Activated naive CD8-positive, alpha-beta T cell treated with anti-CD3 and anti-CD28 coated beads, Interleukin-2, amount 10 ng/mL, durations not matched to agents 7 days and 5 days (primary cell): ENCODE results near the gene JARID2. TPM values are rescaled to one million over a fixed set of nuclear protein-coding genes. Genes with fewer than 3 reads are reported as not detected.
A peak's percentile ranks its signal among the peaks of the same experiment; 100 is the strongest.

Source experiments
- ATAC-seq: fragments of 150-1000 bp; cut with Tn5 transposase; one replicate; pipeline ENCODE4 v1.10.0; 2021; ENCODE audit warnings: low read depth, moderate library complexity
- POLR2A ChIA-PET: fragments of 350-600 bp; sonication (Branson Sonifier 250); formaldehyde crosslinking; loops from one replicate; lab custom pipeline; 2021; ENCODE audit warnings: antibody characterized with exemption; lab: Charles Lee
- DNase-seq: peaks from one replicate; pipeline ENCODE4 v3.0.0; 2021
- H3K27ac Mint-ChIP-seq: one replicate; pipeline ENCODE4 v1.8.0; 2022; ENCODE audit warnings: mild to moderate bottlenecking, mixed read lengths
- H3K27me3 Mint-ChIP-seq: one replicate; pipeline ENCODE4 v1.8.0; 2022; ENCODE audit warnings: mild to moderate bottlenecking, moderate library complexity, mixed read lengths
- H3K36me3 Mint-ChIP-seq: one replicate; pipeline ENCODE4 v1.8.0; 2021; ENCODE audit warnings: mild to moderate bottlenecking, mixed read lengths
- H3K4me1 Mint-ChIP-seq: one replicate; pipeline ENCODE4 v1.8.0; 2021; ENCODE audit warnings: mixed read lengths
- H3K4me3 Mint-ChIP-seq: one replicate; pipeline ENCODE4 v1.8.0; 2022; ENCODE audit warnings: mild to moderate bottlenecking, moderate library complexity, mixed read lengths
- H3K9me3 Mint-ChIP-seq: one replicate; pipeline ENCODE4 v1.8.0; 2021; ENCODE audit warnings: mixed read lengths
- total RNA-seq, 2 experiments: library from RNA; stranded (reverse); gene quantifications; one replicate each; pipeline ENCODE4 v1.2.3, GENCODE V29; 2021

JARID2 gene
- total RNA-seq, 2 experiments from 2014 or later = 30.0 to 31.5 TPM

GRCh38 chr6:15303920-15304291, 58.0 kb downstream of the JARID2 start:
- ATAC-seq (no peak), DNase-seq (no peak)
- no peak overlapping the region for H3K4me3 Mint-ChIP-seq
- H3K4me1 Mint-ChIP-seq = peaks cover 71% of the 10 kb centered on the region
- H3K36me3 Mint-ChIP-seq = peaks cover 4% of the 10 kb centered on the region
- peak overlapping the region; percentile 7 for H3K27ac Mint-ChIP-seq
- POLR2A ChIA-PET = interaction anchor here (1.5 kb wide), 1 partner anchor 131 kb away, joined by 4 read pairs; no protein-coding TSS in a partner anchor
- H3K9me3 Mint-ChIP-seq = no peaks in the 10 kb centered on the region
- no peaks in the 10 kb centered on the region for H3K27me3 Mint-ChIP-seq

DNA sequence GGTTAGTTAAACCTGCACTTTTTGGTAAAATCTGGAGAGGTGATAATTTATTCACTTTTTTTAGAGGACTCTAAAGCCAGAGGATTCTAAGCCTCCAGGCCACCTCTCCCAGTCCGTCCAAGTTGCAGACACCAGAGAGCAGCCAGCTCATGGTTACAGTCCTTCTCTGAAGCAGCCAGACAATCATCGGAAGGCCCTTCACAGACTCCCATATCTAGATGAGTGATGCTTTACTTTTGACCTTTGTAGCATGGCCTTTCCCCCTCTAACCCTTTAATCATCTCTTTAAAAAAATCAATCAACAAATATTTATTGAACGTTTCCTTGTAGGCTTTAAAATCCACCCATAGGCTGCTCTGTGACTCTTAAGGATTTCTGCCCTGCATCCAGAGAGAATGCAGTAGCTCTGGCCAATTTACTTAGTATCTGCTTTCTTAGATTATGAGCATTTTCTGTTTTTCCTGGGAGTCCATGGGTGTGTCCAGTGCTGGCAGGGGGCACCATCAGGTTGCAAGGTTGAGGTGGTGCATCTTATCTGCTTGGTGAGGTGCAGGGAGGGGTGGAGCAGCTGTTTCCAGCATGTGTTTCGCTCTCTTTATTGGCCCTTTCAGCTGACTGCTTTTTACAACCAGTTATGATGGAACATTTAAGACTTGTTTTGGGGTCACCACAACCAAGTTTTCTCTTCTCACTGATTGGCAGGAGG, 58.6 kb downstream of the JARID2 start:
- Mint-ChIP-seq H3K4me1 (peaks cover 71% of the 10 kb centered on the region), H3K27me3 (no peaks in the 10 kb centered on the region), H3K36me3 (peaks cover 6% of the 10 kb centered on the region), H3K4me3 (peak overlapping the region; percentile 75), H3K27ac (peak overlapping the region; percentile 96), H3K9me3 (no peaks in the 10 kb centered on the region)
- DNase-seq (no peak), ATAC-seq (no peak)
- POLR2A ChIA-PET = interaction anchor here (0.7 to 1.5 kb wide), 5 partner anchors 40 to 135 kb away, joined by 3 to 5 read pairs (median 4); partner anchors contain the start of gene JARID2

DNA sequence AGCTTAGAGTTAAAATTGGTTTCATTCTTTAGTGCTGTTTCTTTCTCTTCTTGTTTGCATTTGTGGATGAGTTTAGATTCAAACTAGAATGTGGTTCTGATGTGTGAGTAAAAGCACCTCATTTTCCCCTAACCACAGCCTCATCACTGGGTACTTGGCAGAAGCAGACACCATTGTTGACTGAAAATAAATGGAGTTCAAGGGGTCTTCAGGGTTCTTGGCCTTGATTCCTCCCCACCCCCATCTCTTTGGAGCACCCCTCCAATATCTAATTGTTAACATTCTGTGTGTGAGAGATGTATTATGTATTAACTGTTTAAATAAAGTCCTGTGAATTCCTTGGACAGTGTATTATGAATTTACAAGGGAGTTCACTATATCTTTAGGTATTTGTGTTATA, 59.6 kb downstream of the JARID2 start:
- no peak for DNase-seq
- POLR2A ChIA-PET = interaction anchor here (0.7 to 1.5 kb wide), 6 partner anchors 25 to 134 kb away, joined by 3 to 5 read pairs (median 4); partner anchors contain the start of gene JARID2
- H3K36me3 Mint-ChIP-seq = peaks cover 8% of the 10 kb centered on the region
- H3K4me1 Mint-ChIP-seq = peaks cover 69% of the 10 kb centered on the region
- peak; percentile 53 for ATAC-seq
- H3K4me3 Mint-ChIP-seq = peak overlapping the region; percentile 75
- no peaks in the 10 kb centered on the region for H3K27me3 Mint-ChIP-seq
- no peaks in the 10 kb centered on the region for H3K9me3 Mint-ChIP-seq
- peak overlapping the region; percentile 96 for H3K27ac Mint-ChIP-seq

GRCh38 chr6:15305909-15306308, 60.0 kb downstream of the JARID2 start:
- H3K4me1 Mint-ChIP-seq = peaks cover 69% of the 10 kb centered on the region
- no peak for DNase-seq
- H3K9me3 Mint-ChIP-seq = no peaks in the 10 kb centered on the region
- ATAC-seq = no peak
- POLR2A ChIA-PET = interaction anchor here (0.9 to 1.5 kb wide), 3 partner anchors 25 to 133 kb away, joined by 3 to 5 read pairs (median 3); no protein-coding TSS in a partner anchor
- peak overlapping the region; percentile 96 for H3K27ac Mint-ChIP-seq
- H3K4me3 Mint-ChIP-seq = peak overlapping the region; percentile 75
- peaks cover 10% of the 10 kb centered on the region for H3K36me3 Mint-ChIP-seq
- no peaks in the 10 kb centered on the region for H3K27me3 Mint-ChIP-seq

DNA sequence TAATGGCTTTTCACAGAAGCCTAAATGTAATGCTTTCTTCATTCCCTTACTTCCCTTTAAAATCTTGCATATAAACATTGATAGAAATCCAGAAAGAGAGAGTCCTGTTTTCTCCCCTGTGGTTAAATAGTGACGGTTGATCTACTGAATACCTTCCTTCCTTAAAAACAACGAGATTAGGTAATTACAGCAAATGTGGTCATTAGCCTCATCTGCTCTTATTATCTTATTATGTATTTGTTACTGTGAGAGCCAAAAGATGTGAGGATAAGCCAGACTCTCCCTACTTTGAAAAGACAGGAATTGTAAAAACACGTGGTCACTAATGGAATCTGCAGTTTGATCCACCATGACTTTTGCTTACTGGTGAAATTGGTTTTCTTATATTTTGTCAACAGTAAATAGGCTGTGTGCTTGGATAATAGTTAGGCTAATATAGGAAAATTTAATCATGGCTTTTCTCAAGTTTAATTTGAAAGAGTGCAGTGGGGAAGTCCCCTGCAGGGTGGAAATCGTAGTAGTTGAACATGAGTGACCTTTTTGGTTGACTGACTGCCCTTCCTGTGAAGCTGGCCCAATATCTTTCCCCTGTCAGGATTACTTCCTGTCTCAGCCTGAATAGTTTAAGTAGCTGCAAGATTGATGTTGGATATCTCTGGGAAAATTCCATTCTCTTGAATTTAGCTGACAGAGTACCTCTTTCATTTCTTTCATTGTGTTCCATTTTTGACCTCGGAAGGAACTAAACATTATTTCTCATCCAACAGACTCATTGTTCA, 62.8 kb downstream of the JARID2 start:
- Mint-ChIP-seq H3K36me3 (peaks cover 12% of the 10 kb centered on the region), H3K4me1 (peaks cover 69% of the 10 kb centered on the region), H3K27me3 (no peaks in the 10 kb centered on the region), H3K27ac (peak overlapping the region; percentile 72), H3K9me3 (no peaks in the 10 kb centered on the region), H3K4me3 (peak overlapping the region; percentile 57)
- DNase-seq (no peak), ATAC-seq (no peak)
- POLR2A ChIA-PET = interaction anchor here (0.6 to 0.9 kb wide), 2 partner anchors 102 to 130 kb away, joined by 3 read pairs; no protein-coding TSS in a partner anchor

GRCh38 chr6:15309611-15310283, 63.9 kb downstream of the JARID2 start:
- H3K4me1 Mint-ChIP-seq = peaks cover 68% of the 10 kb centered on the region
- H3K36me3 Mint-ChIP-seq = peaks cover 9% of the 10 kb centered on the region
- no peak overlapping the region for H3K4me3 Mint-ChIP-seq
- H3K9me3 Mint-ChIP-seq = no peaks in the 10 kb centered on the region
- DNase-seq (no peak), ATAC-seq (no peak)
- H3K27me3 Mint-ChIP-seq = no peaks in the 10 kb centered on the region
- no peak overlapping the region for H3K27ac Mint-ChIP-seq
- POLR2A ChIA-PET = no interaction called here

- H3K36me3 Mint-ChIP-seq = peaks cover 9% of the 10 kb centered on the region
- no peak overlapping the region for H3K27ac Mint-ChIP-seq
- no peaks in the 10 kb centered on the region for H3K9me3 Mint-ChIP-seq
- no peak for DNase-seq
- H3K4me3 Mint-ChIP-seq = no peak overlapping the region
- ATAC-seq = no peak
- no peaks in the 10 kb centered on the region for H3K27me3 Mint-ChIP-seq
- POLR2A ChIA-PET = no interaction called here
- H3K4me1 Mint-ChIP-seq = peaks cover 60% of the 10 kb centered on the region
Measured at GRCh38 chr6:15310680-15311079, 64.8 kb downstream of the JARID2 start.

DNA sequence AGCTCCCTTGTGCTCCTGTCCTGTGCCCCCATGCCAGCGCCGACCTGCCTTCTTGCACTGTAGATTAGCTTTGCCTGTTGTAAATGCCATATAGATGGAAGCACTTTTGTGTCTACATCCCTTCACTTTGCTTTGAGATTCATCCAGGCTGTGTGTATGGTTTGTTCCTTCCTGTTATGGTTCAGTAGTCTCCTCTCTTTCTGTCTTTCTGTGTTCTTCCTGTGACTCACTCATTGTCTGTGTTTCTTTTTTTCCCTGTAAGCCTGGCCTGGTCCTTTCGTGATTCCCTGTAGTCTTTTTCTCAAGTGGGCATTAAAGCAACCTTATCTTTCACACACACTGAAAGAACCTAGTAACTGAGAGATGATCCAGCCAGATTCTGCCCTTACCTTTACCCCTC, 66.6 kb downstream of the JARID2 start:
- H3K9me3 Mint-ChIP-seq = no peaks in the 10 kb centered on the region
- H3K4me3 Mint-ChIP-seq = peak overlapping the region; percentile 55
- POLR2A ChIA-PET = no interaction called here
- DNase-seq = no peak
- peak overlapping the region; percentile 82 for H3K27ac Mint-ChIP-seq
- peak; percentile 65 for ATAC-seq
- peaks cover 9% of the 10 kb centered on the region for H3K36me3 Mint-ChIP-seq
- peaks cover 67% of the 10 kb centered on the region for H3K4me1 Mint-ChIP-seq
- no peaks in the 10 kb centered on the region for H3K27me3 Mint-ChIP-seq

DNA sequence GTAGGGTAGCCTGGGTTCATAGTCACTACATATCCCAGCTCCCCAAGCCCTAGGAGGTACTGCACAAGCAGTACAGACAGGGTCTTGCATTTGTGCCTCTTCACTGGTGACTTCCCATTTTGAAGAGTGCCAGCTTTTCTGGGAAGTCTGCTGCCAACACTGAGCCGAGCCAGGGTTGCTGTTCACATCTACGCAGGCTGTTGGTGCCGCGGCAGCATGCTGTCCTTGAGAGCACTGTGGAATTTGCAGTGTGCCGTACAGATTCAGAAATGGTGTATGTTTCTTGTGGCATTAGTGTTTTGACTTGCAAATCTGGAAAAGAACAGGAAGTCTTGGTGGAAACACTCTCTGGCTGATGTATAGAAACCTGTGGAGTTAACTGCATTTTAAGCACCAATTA, 67.5 kb downstream of the JARID2 start:
- POLR2A ChIA-PET = no interaction called here
- Mint-ChIP-seq H3K36me3 (peaks cover 9% of the 10 kb centered on the region), H3K4me3 (peak overlapping the region; percentile 55), H3K27ac (peak overlapping the region; percentile 82), H3K4me1 (peaks cover 67% of the 10 kb centered on the region), H3K9me3 (no peaks in the 10 kb centered on the region), H3K27me3 (no peaks in the 10 kb centered on the region)
- DNase-seq = no peak
- ATAC-seq = no peak

GRCh38 chr6:15316754-15317153, 70.9 kb downstream of the JARID2 start:
- peaks cover 70% of the 10 kb centered on the region for H3K4me1 Mint-ChIP-seq
- peak overlapping the region; percentile 70 for H3K4me3 Mint-ChIP-seq
- H3K9me3 Mint-ChIP-seq = no peaks in the 10 kb centered on the region
- POLR2A ChIA-PET = interaction anchor here (0.8 to 2.4 kb wide), 2 partner anchors 10 to 16 kb away, joined by 3 to 10 read pairs; no protein-coding TSS in a partner anchor
- DNase-seq (no peak), ATAC-seq (no peak)
- no peaks in the 10 kb centered on the region for H3K27me3 Mint-ChIP-seq
- H3K36me3 Mint-ChIP-seq = peaks cover 6% of the 10 kb centered on the region
- peak overlapping the region; percentile 73 for H3K27ac Mint-ChIP-seq

- no peak for ATAC-seq
- peak overlapping the region; percentile 70 for H3K4me3 Mint-ChIP-seq
Measured at GRCh38 chr6:15317251-15317650, 71.4 kb downstream of the JARID2 start.

GRCh38 chr6:15317934-15318902, 72.3 kb downstream of the JARID2 start:
- H3K27ac Mint-ChIP-seq = peak overlapping the region; percentile 73

More at GRCh38 chr6:15317251-15317650, 71.4 kb downstream of the JARID2 start:
- POLR2A ChIA-PET = interaction anchor here (0.8 to 2.4 kb wide), 2 partner anchors 9 to 16 kb away, joined by 3 to 10 read pairs; no protein-coding TSS in a partner anchor
- Mint-ChIP-seq H3K36me3 (peaks cover 6% of the 10 kb centered on the region), H3K27me3 (no peaks in the 10 kb centered on the region), H3K4me1 (peaks cover 74% of the 10 kb centered on the region), H3K27ac (peak overlapping the region; percentile 73), H3K9me3 (no peaks in the 10 kb centered on the region)
- no peak for DNase-seq

More at GRCh38 chr6:15317934-15318902, 72.3 kb downstream of the JARID2 start:
- Mint-ChIP-seq H3K36me3 (peaks cover 6% of the 10 kb centered on the region), H3K4me3 (peak overlapping the region; percentile 70), H3K9me3 (no peaks in the 10 kb centered on the region), H3K4me1 (peaks cover 72% of the 10 kb centered on the region), H3K27me3 (no peaks in the 10 kb centered on the region)
- peak; percentile 35 for ATAC-seq
- DNase-seq = no peak
- POLR2A ChIA-PET = interaction anchor here (1.7 to 2.4 kb wide), 2 partner anchors 8 to 69 kb away, joined by 7 to 10 read pairs; no protein-coding TSS in a partner anchor
